Stimulated activated memory B cell treated with anti-CD40 and anti-IgM and Interleukin-4, amounts not matched to agents 10 μg/mL and 1 μg/mL and 100 μg/mL, for 72 hours (primary cell): ENCODE results near the gene DCUN1D2.

Experiments used
- ATAC-seq: fragments of 150-1000 bp; cut with Tn5 transposase; 2 replicates; pipeline ENCODE4 v1.10.0; 2021
- H3K27ac Mint-ChIP-seq: one replicate; pipeline ENCODE4 v1.8.0; 2022; ENCODE audit warnings: mild to moderate bottlenecking, mixed read lengths
- H3K27me3 Mint-ChIP-seq: one replicate; pipeline ENCODE4 v1.8.0; 2022; ENCODE audit warnings: mixed read lengths
- H3K36me3 Mint-ChIP-seq: one replicate; pipeline ENCODE4 v1.8.0; 2022; ENCODE audit warnings: mixed read lengths
- H3K4me1 Mint-ChIP-seq: one replicate; pipeline ENCODE4 v1.8.0; 2022; ENCODE audit warnings: mixed read lengths
- H3K4me3 Mint-ChIP-seq: one replicate; pipeline ENCODE4 v1.8.0; 2022; ENCODE audit warnings: mild to moderate bottlenecking, moderate library complexity, mixed read lengths
- H3K9me3 Mint-ChIP-seq: one replicate; pipeline ENCODE4 v1.8.0; 2022; ENCODE audit warnings: mixed read lengths

Gene DCUN1D2

GRCh38 chr13:113413178-113413897, 77.2 kb downstream of the DCUN1D2 start:
- Mint-ChIP-seq H3K36me3 (peaks cover 6% of the 10 kb centered on the region), H3K9me3 (peaks cover 7% of the 10 kb centered on the region), H3K27ac (no peak overlapping the region), H3K4me1 (peaks cover 15% of the 10 kb centered on the region), H3K27me3 (peaks cover 26% of the 10 kb centered on the region), H3K4me3 (no peak overlapping the region)
- no peak for ATAC-seq

- peaks cover 31% of the 10 kb centered on the region for H3K27me3 Mint-ChIP-seq
- peaks cover 6% of the 10 kb centered on the region for H3K36me3 Mint-ChIP-seq
- no peak for ATAC-seq
- H3K9me3 Mint-ChIP-seq = peaks cover 7% of the 10 kb centered on the region
- H3K4me1 Mint-ChIP-seq = peaks cover 18% of the 10 kb centered on the region
- no peak overlapping the region for H3K27ac Mint-ChIP-seq
- H3K4me3 Mint-ChIP-seq = no peak overlapping the region
Measured at GRCh38 chr13:113412440-113412839, 78.1 kb downstream of the DCUN1D2 start.

- H3K4me1 Mint-ChIP-seq = peaks cover 17% of the 10 kb centered on the region
- H3K9me3 Mint-ChIP-seq = peaks cover 7% of the 10 kb centered on the region
- peaks cover 26% of the 10 kb centered on the region for H3K27me3 Mint-ChIP-seq
- H3K4me3 Mint-ChIP-seq = no peak overlapping the region
- H3K27ac Mint-ChIP-seq = no peak overlapping the region
- ATAC-seq = no peak
- peaks cover 6% of the 10 kb centered on the region for H3K36me3 Mint-ChIP-seq
Measured at GRCh38 chr13:113411216-113412023, 79.1 kb downstream of the DCUN1D2 start.

GRCh38 chr13:113410472-113411201, 79.9 kb downstream of the DCUN1D2 start:
- Mint-ChIP-seq H3K9me3 (peaks cover 7% of the 10 kb centered on the region), H3K27me3 (peaks cover 24% of the 10 kb centered on the region), H3K36me3 (peaks cover 6% of the 10 kb centered on the region), H3K4me1 (peaks cover 17% of the 10 kb centered on the region), H3K27ac (no peak overlapping the region), H3K4me3 (no peak overlapping the region)
- ATAC-seq = no peak

- ATAC-seq = no peak
- Mint-ChIP-seq H3K36me3 (peaks cover 6% of the 10 kb centered on the region), H3K4me3 (no peak overlapping the region), H3K27ac (no peak overlapping the region), H3K9me3 (peaks cover 7% of the 10 kb centered on the region), H3K27me3 (peaks cover 16% of the 10 kb centered on the region), H3K4me1 (peaks cover 17% of the 10 kb centered on the region)
Measured at GRCh38 chr13:113408562-113408961, 81.9 kb downstream of the DCUN1D2 start.

GRCh38 chr13:113407531-113408393, 82.7 kb downstream of the DCUN1D2 start:
- peaks cover 17% of the 10 kb centered on the region for H3K4me1 Mint-ChIP-seq
- H3K27ac Mint-ChIP-seq = peak overlapping the region; percentile 84
- H3K9me3 Mint-ChIP-seq = peaks cover 3% of the 10 kb centered on the region
- H3K36me3 Mint-ChIP-seq = no peaks in the 10 kb centered on the region
- ATAC-seq = no peak
- peaks cover 13% of the 10 kb centered on the region for H3K27me3 Mint-ChIP-seq
- peak overlapping the region; percentile 65 for H3K4me3 Mint-ChIP-seq

GRCh38 chr13:113407103-113407530, 83.4 kb downstream of the DCUN1D2 start:
- ATAC-seq = no peak
- no peaks in the 10 kb centered on the region for H3K36me3 Mint-ChIP-seq
- H3K4me3 Mint-ChIP-seq = peak overlapping the region; percentile 65
- peaks cover 17% of the 10 kb centered on the region for H3K4me1 Mint-ChIP-seq
- H3K9me3 Mint-ChIP-seq = peaks cover 3% of the 10 kb centered on the region
- H3K27ac Mint-ChIP-seq = peak overlapping the region; percentile 84
- peaks cover 19% of the 10 kb centered on the region for H3K27me3 Mint-ChIP-seq

- peaks cover 24% of the 10 kb centered on the region for H3K27me3 Mint-ChIP-seq
- H3K27ac Mint-ChIP-seq = no peak overlapping the region
- no peak for ATAC-seq
- no peaks in the 10 kb centered on the region for H3K36me3 Mint-ChIP-seq
- peaks cover 17% of the 10 kb centered on the region for H3K4me1 Mint-ChIP-seq
- peaks cover 3% of the 10 kb centered on the region for H3K9me3 Mint-ChIP-seq
- no peak overlapping the region for H3K4me3 Mint-ChIP-seq
Measured at GRCh38 chr13:113406321-113407102, 84.0 kb downstream of the DCUN1D2 start.
